GM21619 (cell line): ENCODE results near the gene PRDM16.

Source experiments
- ATAC-seq: cut with Tn5 transposase; IDR thresholded peaks from one replicate; pipeline ENCODE4 v1.9.1; 2021; ENCODE audit not compliant: unreplicated experiment

The PRDM16 gene

GRCh38 chr1:3067671-3068563 is 1.1 kb upstream of the PRDM16 start:
- no peak for ATAC-seq

DNA sequence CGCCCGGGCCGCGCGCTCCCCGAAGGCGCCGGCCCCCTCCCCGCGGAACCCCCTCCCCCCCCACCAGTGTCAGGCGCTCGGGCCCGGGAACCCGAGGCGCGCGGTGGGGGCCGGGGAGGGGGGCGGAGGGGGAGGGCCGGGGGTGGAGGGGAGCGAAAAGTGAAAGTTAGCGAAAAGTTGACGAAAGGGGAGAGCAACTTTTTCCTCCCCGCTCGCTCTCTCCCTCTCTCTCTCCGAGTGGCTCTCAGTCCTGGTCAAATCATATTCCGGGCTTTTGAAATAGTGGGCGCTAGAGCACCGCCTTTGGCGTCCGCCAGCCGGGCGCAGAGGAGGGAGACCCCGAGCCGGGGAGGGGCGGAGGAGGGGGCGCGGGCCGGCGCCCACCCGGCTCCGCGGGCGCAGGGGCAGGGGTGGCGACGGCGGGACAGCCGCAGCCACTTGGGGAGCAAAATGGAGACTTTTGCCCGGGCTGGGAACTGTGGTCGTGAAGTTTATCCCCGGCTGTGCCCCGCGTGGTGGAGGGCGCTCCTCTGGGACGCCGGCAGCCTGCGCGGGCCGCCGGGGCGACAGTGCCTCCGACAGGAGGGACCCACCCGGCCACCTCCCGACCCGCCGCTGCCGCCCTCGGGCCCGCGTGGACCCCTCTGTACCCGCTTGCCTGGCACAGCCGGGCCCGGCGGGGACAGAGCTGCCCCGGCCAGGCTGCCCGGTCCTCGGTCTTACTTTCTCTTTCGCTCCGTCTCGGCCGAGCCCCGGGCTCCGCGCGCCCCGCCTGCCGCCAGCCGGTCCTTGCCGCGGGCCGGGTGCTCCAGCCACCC is 697 bp downstream of the PRDM16 start:
- no peak for ATAC-seq

GRCh38 chr1:3070309-3070643 is 1.3 kb downstream of the PRDM16 start:
- ATAC-seq: no peak

- ATAC-seq: no peak
These were observed 1.9 kb downstream of the PRDM16 start for GRCh38 chr1:3070644-3071564.

DNA sequence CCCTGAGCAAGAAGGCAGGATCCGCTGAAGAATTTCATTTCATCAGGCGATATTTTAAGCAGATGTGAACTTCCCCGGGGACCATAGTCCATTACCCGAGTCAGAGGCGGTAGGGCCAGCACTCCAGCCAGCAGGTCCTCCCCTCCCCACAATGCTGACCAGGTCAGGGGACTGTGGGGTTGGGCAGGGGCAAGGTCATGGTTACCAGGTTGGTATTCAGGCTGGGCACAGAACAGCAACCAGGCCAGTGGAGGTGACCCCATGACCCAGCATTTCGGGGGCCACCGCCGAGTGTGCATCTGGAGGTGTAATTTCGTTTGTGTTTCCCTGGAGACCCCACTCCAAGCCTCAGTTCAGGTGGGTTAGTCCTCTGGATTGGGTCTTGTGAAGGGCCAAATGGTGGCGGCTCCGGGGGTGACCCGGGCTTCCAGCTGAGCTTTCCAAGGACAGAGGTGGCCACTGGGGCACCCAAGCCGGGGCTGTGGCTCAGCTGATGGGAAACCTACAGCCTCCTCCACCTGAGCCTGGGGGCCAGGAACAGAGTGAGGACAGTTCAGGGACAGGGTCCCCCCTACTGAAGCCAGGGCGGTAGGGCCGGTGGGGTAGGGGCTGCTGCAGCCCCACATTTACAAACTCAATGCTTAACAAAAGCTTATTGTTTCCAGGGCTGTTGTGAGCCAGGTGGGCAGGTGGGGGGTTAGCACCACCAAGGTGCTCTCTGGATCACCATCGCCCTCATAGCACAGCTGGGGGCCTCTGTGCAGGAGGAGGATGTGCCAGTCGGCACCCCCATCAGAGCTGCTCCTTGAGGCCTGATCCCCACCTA is 2.8 kb downstream of the PRDM16 start:
- ATAC-seq: no peak

- ATAC-seq: no peak
These were observed 3.6 kb downstream of the PRDM16 start for GRCh38 chr1:3072391-3073185.

DNA sequence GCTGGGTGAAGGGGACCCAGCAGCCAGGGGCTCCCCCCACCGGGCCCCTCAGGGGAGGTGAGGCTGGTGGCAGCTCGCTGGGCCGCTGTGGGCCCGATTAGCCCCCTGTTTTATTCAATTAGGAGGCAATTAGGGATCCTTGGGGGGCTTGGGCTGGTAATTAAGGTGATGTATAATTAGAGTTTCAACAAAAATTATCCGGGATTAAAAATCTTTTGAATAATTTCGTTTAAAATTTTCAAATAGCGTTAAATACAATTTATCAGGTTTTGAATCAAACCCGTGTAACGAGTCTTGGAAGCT is 4.1 kb downstream of the PRDM16 start:
- ATAC-seq: no peak

DNA sequence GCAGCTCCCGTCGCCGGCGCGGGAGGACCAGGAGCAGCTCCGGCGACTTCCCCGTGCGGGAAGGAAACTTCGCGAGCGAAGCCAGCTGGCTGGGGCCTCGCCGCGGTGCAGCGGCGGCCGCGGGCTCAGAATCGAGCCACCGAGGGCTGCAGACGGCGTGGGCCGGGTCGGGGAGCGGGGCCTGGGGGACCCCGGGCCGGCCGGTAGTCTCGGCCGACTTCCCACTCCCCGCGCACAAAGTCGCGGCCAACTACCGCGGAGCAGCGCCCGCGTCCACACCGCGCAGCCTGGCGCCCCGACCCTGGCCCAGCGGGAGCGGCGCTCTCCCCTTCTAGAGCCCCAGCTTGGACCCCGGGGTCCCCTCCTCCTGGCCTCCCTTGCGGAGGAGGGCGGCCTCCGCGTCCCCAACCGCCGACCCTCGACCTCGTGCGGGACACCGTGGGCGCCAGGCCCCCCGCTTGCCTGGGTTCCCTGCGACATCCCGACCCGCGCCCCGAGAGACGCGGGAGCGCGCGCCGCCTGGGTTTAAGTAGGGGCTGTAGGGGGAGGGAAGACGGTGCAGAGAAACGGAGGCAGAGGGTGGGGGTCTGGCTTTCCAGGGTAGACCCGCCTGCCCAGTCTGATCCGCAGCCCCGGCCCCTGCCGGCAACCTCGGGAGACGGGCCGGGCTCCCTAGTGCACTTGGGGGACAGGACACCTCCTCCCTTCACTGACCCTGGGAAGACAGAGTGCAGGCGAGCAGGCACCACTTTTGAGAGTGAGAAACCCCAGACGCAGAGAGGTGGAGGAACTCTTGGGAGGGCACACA is 4.7 kb downstream of the PRDM16 start:
- ATAC-seq: no peak

DNA sequence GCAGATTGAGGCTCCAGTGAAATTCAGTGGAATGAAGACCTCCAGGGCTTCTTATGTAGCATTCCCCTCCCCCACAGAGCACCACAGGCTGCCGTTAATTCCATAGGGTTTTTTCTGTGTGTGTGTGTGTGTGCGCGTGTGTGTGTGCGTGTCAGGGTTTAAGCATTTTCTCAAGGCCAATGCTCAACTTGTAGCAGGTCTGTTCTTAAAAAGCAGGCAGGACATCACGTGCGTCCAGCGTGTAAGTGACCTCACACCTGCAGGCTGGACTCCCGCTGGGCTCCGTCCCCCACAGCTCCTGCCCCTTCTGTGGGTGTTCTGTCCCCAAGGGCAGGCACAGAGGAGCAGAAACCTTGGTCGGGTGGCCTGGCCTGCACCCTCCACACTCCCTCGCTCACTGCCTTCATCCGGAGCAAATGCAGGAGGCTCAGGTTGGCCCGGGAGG is 5.3 kb downstream of the PRDM16 start:
- no peak for ATAC-seq

DNA sequence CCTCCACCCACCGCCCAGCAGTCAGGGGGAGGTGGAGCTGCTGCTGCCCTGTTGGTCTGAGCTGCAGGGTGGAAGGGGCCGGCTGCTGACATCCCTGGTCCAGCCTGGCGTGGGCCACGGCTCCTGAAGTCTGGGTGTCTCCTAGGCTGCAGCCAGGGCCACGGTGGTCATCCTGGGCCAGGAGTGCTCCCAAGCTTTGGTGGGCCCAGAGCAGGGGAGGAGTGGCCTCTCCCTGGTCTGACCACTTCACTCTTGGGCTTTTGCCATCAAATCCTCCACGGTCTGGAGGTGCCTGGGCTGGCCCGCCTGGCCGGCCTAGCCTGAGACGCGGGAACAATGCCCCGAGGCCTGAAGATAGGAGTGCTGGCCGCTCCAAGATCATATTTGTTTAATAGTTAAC is 5.8 kb downstream of the PRDM16 start:
- ATAC-seq: no peak

DNA sequence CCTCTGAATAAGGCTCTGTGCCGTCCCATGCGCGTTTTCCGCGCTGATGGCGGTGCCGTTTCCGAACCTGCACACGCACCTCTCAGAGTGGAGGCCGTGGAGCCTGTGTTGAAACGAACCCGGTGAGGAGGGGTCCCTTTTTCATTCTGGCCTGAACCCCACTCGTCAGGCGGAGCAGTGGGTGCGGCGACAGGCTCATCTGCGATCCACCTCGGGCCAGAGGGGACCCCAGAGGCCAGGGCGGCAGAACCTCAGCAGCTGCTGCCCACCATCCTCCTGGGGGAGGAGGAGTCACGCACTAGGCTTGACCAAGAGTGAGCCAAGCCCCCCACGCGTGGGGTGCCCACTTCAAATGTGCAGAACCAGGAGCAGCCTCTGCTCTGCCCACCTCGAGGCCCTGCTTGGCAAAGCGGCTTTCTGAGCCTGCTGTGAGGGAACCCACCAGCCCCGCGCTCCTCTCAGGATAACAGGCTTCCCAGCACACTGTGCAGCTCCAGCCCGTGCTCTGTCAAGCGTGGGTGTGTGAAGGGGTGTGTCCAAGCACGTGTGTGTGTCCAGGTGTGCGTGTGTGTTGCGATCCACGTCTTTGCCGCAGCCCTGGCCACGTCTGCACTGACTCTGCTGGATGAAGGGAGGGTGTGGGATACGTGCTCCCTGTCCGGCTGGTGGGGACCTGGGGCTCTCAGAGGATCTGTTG is 6.8 kb downstream of the PRDM16 start:
- no peak for ATAC-seq

GRCh38 chr1:3076363-3076740 is 7.3 kb downstream of the PRDM16 start:
- no peak for ATAC-seq

DNA sequence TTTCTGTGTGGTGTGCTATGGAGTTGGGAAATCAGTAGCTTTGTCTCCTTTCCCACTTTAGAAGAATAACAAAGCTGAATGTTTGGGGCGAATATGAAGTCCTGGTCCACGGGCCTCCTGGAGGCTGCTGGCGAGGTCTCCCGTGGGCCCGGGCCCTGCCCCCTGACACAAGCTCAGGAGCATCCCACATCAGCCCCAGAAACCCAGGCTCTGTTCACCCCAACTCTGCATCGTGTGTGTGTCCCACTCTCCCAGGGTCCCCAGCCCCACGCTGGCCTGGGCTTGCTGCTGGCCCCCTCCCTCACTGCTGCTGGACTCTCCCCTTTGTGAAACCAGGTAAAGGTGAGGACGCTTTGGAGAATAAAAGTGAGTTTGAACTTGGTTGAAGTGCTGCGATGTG is 8.1 kb downstream of the PRDM16 start:
- no peak for ATAC-seq

DNA sequence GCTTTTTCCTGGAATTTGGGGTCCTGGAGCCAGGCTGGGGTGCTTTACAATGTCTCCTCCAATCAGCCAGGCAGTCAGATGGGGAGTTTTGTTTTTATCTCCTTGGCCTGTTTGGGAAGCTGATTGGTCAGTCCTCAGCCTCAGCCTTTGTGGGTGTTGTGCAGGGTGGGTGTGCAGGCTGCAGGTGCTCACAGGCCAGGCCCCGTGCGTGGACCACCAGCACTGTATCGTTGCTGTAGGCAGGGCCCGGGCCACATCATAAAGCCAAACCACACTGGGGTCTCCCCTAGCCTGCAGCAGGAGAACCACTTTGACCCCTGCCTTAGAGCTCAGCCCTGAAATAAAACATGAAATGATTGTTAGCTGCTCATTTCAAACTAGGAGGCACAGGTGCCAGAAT is 8.6 kb downstream of the PRDM16 start:
- no peak for ATAC-seq

GRCh38 chr1:3078430-3078861 is 9.4 kb downstream of the PRDM16 start:
- ATAC-seq: no peak

GRCh38 chr1:3078871-3079270 is 9.9 kb downstream of the PRDM16 start:
- no peak for ATAC-seq

DNA sequence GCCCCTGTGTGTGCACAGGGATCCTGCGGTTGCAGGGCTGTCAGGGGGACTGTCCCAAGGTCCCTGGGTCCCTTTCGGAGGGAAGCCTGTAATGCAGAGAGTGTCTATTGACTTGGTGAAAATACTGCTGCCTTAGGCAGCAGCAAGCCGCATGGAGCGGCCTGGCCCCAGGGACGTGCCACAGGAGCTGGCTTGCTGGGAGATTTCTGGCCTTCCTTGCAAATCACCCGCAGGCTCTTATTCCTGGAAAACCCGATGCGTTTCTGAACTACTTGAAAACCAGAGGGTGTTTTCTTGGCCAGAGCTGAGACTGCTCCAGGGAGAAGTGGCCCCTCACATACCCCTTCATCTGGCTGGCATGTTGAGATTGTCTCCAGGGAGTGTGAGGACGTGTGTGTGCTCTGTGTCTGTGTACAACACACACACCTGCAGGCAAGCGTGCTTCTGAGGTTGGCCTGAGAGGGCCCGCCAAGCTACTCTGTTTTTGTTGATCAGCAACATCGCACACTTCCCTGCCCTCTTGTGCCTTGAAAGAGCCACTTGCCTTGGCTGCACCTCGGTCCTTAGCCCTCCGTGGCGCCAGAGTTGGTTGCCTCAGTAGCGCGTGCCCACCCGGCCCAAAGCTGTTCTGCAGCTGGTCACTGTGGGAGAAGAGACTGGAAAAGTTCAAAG is 10.5 kb downstream of the PRDM16 start:
- no peak for ATAC-seq
